Calu3 (cell line): ENCODE measurements around the gene GRAMD1C. TPM values are rescaled to one million over a fixed set of nuclear protein-coding genes. Genes with fewer than 3 reads are reported as not detected.

Source experiments
- BruUV-seq: library from RNA; stranded (reverse); fragments of 400-500 nt; replicated peaks from 2 replicates; lab custom pipeline; 2021; lab: Mats Ljungman, UMichigan
- CTCF ChIA-PET: fragments of 300-600 bp; sonication (Branson Sonifier 250); formaldehyde crosslinking; loops from one replicate; lab custom pipeline; 2022; ENCODE audit warnings: antibody characterized with exemption; lab: Charles Lee
- DNase-seq: peaks from one replicate; pipeline ENCODE4 v3.0.0; 2022
- H3K27ac Mint-ChIP-seq: one replicate; pipeline ENCODE4 v1.8.0; 2022; ENCODE audit warnings: mixed read lengths; ENCODE audit not compliant: unreplicated experiment
- H3K27me3 Mint-ChIP-seq: one replicate; pipeline ENCODE4 v1.8.0; 2022; ENCODE audit warnings: mixed read lengths; ENCODE audit not compliant: unreplicated experiment
- H3K36me3 Mint-ChIP-seq: one replicate; pipeline ENCODE4 v1.8.0; 2022; ENCODE audit warnings: mild to moderate bottlenecking, moderate library complexity, mixed read lengths; ENCODE audit not compliant: insufficient read depth, unreplicated experiment
- H3K4me1 Mint-ChIP-seq: one replicate; pipeline ENCODE4 v1.8.0; 2022; ENCODE audit warnings: mild to moderate bottlenecking, low read depth, mixed read lengths; ENCODE audit not compliant: unreplicated experiment
- H3K4me3 Mint-ChIP-seq: one replicate; pipeline ENCODE4 v1.8.0; 2022; ENCODE audit warnings: mild to moderate bottlenecking, low read depth, moderate library complexity, mixed read lengths; ENCODE audit not compliant: unreplicated experiment
- H3K9me3 Mint-ChIP-seq: one replicate; pipeline ENCODE4 v1.8.0; 2022; ENCODE audit warnings: low read depth, mixed read lengths; ENCODE audit not compliant: unreplicated experiment
- intact Hi-C: fragments of 100-400 bp; cut with micrococcal nuclease; formaldehyde crosslinking; loops from one replicate; pipeline ENCODE4 v1.10.0; 2022; ENCODE audit not compliant: unreplicated experiment
- total RNA-seq: library from RNA; stranded (reverse); gene quantifications from 2 replicates; pipeline ENCODE4 v1.2.3, GENCODE V29; 2022
- TF ChIP-seq, protein P1 (sequence below): fragments of 200-600 bp; IDR thresholded peaks from one replicate; pipeline ENCODE4 v1.8.0; 2022; ENCODE audit warnings: antibody characterized with exemption; ENCODE audit not compliant: unreplicated experiment

The GRAMD1C gene
- total RNA-seq, 1 experiment from 2014 or later, result 6.3 TPM

- H3K36me3 Mint-ChIP-seq, result no peaks in the 10 kb centered on the region
- BruUV-seq, result no TSS peak
- CTCF ChIA-PET, result no interaction called here
Measured at GRCh38 chr3:113852506-113852905, 13.9 kb downstream of the GRAMD1C start.

DNA sequence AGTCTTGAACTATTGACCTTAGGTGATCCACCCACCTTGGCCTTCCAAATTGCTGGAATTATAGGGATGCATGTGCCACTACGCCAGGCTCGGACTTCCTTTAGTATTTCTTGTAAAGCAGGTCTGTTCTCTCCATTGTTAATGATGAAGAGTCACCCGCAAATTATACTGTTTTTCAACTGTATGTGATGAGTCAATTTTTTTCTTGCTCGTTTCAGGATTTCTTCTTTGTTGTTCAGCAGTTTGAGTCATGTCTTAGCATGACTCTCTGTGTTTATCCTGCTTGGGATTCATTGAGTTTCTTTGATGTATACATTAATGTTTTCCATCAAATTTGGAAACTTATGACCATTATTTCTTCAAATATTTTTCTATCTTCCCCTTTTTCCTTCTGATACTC, 28.9 kb downstream of the GRAMD1C start:
- Mint-ChIP-seq H3K4me1 (no peaks in the 10 kb centered on the region), H3K27me3 (no peaks in the 10 kb centered on the region), H3K9me3 (no peaks in the 10 kb centered on the region), H3K27ac (no peak overlapping the region), H3K4me3 (no peak overlapping the region), H3K36me3 (peaks cover 5% of the 10 kb centered on the region)
- TF ChIP-seq, protein P1, sequence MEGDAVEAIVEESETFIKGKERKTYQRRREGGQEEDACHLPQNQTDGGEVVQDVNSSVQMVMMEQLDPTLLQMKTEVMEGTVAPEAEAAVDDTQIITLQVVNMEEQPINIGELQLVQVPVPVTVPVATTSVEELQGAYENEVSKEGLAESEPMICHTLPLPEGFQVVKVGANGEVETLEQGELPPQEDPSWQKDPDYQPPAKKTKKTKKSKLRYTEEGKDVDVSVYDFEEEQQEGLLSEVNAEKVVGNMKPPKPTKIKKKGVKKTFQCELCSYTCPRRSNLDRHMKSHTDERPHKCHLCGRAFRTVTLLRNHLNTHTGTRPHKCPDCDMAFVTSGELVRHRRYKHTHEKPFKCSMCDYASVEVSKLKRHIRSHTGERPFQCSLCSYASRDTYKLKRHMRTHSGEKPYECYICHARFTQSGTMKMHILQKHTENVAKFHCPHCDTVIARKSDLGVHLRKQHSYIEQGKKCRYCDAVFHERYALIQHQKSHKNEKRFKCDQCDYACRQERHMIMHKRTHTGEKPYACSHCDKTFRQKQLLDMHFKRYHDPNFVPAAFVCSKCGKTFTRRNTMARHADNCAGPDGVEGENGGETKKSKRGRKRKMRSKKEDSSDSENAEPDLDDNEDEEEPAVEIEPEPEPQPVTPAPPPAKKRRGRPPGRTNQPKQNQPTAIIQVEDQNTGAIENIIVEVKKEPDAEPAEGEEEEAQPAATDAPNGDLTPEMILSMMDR, result no peak
- no TSS peak for BruUV-seq
- intact Hi-C loops, result no loop called here
- CTCF ChIA-PET, result no interaction called here
- DNase-seq, result no peak

More at GRCh38 chr3:113852506-113852905, 13.9 kb downstream of the GRAMD1C start:
- H3K27me3 Mint-ChIP-seq, result no peaks in the 10 kb centered on the region
- H3K4me1 Mint-ChIP-seq, result peaks cover 6% of the 10 kb centered on the region
- no peak overlapping the region for H3K4me3 Mint-ChIP-seq
- H3K27ac Mint-ChIP-seq, result no peak overlapping the region
- no peaks in the 10 kb centered on the region for H3K9me3 Mint-ChIP-seq
- intact Hi-C loops, result no loop called here
- TF ChIP-seq, protein P1, result no peak
- no peak for DNase-seq

DNA sequence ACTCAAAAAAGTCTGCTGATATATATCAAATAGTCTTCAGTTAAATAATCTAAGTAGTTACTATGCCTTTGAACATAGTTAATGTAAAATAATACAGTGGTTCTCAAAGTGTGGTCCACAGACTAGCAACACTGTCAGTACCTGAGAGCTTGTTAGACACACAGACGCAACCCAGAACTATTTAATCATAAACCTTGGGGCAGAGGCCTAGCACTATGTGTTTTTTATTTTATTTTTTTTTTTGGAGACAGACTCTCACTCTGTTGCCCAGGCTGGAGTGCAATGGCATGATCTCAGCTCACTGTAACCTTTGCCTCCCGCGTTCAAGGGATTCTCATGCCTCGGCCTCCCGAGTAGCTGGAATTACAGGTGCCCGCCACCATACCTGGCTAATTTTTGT, 34.7 kb downstream of the GRAMD1C start:
- H3K4me1 Mint-ChIP-seq, result peaks cover 9% of the 10 kb centered on the region
- no peak overlapping the region for H3K27ac Mint-ChIP-seq
- DNase-seq, result no peak
- TF ChIP-seq, protein P1, result no peak
- no peaks in the 10 kb centered on the region for H3K27me3 Mint-ChIP-seq
- CTCF ChIA-PET, result no interaction called here
- intact Hi-C loops, result no loop called here
- peaks cover 5% of the 10 kb centered on the region for H3K36me3 Mint-ChIP-seq
- no TSS peak for BruUV-seq
- H3K4me3 Mint-ChIP-seq, result no peak overlapping the region
- no peaks in the 10 kb centered on the region for H3K9me3 Mint-ChIP-seq

GRCh38 chr3:113873814-113874526, 35.4 kb downstream of the GRAMD1C start:
- H3K27ac Mint-ChIP-seq, result no peak overlapping the region
- DNase-seq, result no peak
- intact Hi-C loops, result no loop called here
- no peak overlapping the region for H3K4me3 Mint-ChIP-seq
- H3K27me3 Mint-ChIP-seq, result no peaks in the 10 kb centered on the region
- CTCF ChIA-PET, result no interaction called here
- peaks cover 9% of the 10 kb centered on the region for H3K4me1 Mint-ChIP-seq
- BruUV-seq, result no TSS peak
- peaks cover 5% of the 10 kb centered on the region for H3K36me3 Mint-ChIP-seq
- H3K9me3 Mint-ChIP-seq, result no peaks in the 10 kb centered on the region
- TF ChIP-seq, protein P1, result no peak
